Left ventricle myocardium inferior (tissue), 1 donor: ENCODE measurements around the gene C1QTNF12. TPM values are rescaled to one million over a fixed set of nuclear protein-coding genes. Genes with fewer than 3 reads are reported as not detected.

Experiments
- DNase-seq: peaks from one replicate; pipeline ENCODE4 v3.0.0-alpha.2; 2020
- H3K27ac ChIP-seq: fragments of 200-600 bp; replicated peaks from 2 replicates; pipeline ENCODE4 v1.8.0; 2021
- H3K27me3 ChIP-seq: fragments of 200-600 bp; 2 replicates; pipeline ENCODE4 v1.8.0; 2021; ENCODE audit warnings: low read depth
- H3K36me3 ChIP-seq: fragments of 200-600 bp; 2 replicates; pipeline ENCODE4 v1.8.0; 2021
- H3K4me1 ChIP-seq: fragments of 200-600 bp; 2 replicates; pipeline ENCODE4 v1.8.0; 2021
- H3K4me3 ChIP-seq: fragments of 200-600 bp; 2 replicates; pipeline ENCODE4 v1.8.0; 2021; ENCODE audit warnings: mild to moderate bottlenecking, moderate library complexity
- H3K9me3 ChIP-seq: fragments of 200-600 bp; replicated peaks from 2 replicates; pipeline ENCODE4 v1.8.0; 2021
- CTCF ChIP-seq: fragments of 200-600 bp; IDR thresholded peaks from 2 replicates; pipeline ENCODE4 v1.8.0; 2021; ENCODE audit warnings: antibody characterized with exemption, mild to moderate bottlenecking, borderline replicate concordance
- intact Hi-C: fragments of 100-400 bp; cut with micrococcal nuclease; formaldehyde crosslinking; loops from one replicate; pipeline ENCODE4 v1.11.0; 2022
- total RNA-seq: library from RNA; stranded (reverse); fragmentation: NEBNext Ultra II Directional; extraction: Animal tissue kit (Norgen Biotek cat#: 25700); gene quantifications from one replicate; pipeline ENCODE4 v1.2.1, GENCODE V29; 2021
- donor health status: DM: no; HTN: yes; CAD: no; lungs with severe emphysema.

Gene C1QTNF12
- total RNA-seq, 1 donor from 2014 or later = 0.55 TPM

- DNase-seq = peak; percentile 15
Measured at GRCh38 chr1:1213345-1214265, 32.9 kb downstream of the C1QTNF12 start, which contains the start of gene TNFRSF4. Gene TNFRSF4 (minus strand): TSS chr1:1214153. CDS start chr1:1214127, 26 bp downstream.

GRCh38 chr1:1212780-1213344 lies 33.7 kb downstream of the C1QTNF12 start:
- Histone ChIP-seq H3K4me1 (peaks cover 72% of the 10 kb centered on the region), H3K27ac (peak overlapping the region; percentile 80), H3K4me3 (peak overlapping the region; percentile 61), H3K9me3 (no peaks in the 10 kb centered on the region), H3K36me3 (peaks cover 17% of the 10 kb centered on the region), H3K27me3 (peaks cover 9% of the 10 kb centered on the region)
- intact Hi-C loops = no loop called here
- no peak for TF ChIP-seq CTCF
- peak; percentile 50 for DNase-seq

More at GRCh38 chr1:1213345-1214265, 32.9 kb downstream of the C1QTNF12 start, which contains the start of gene TNFRSF4:
- no peaks in the 10 kb centered on the region for H3K9me3 ChIP-seq
- H3K36me3 ChIP-seq = peaks cover 25% of the 10 kb centered on the region
- peaks cover 68% of the 10 kb centered on the region for H3K4me1 ChIP-seq
- no peak for TF ChIP-seq CTCF
- peak within 1 kb of the TSS; percentile 80 for H3K27ac ChIP-seq
- H3K27me3 ChIP-seq = peaks cover 1% of the 10 kb centered on the region
- intact Hi-C loops = no loop called here
- peak within 1 kb of the TSS; percentile 61 for H3K4me3 ChIP-seq

- Histone ChIP-seq H3K4me3 (peak overlapping the region; percentile 61), H3K36me3 (peaks cover 6% of the 10 kb centered on the region), H3K4me1 (peaks cover 64% of the 10 kb centered on the region), H3K27ac (peak overlapping the region; percentile 80), H3K27me3 (peaks cover 20% of the 10 kb centered on the region), H3K9me3 (no peaks in the 10 kb centered on the region)
- DNase-seq = peak; percentile 11
- TF ChIP-seq CTCF = no peak
- intact Hi-C loops = no loop called here
Measured at GRCh38 chr1:1211541-1212441, 34.7 kb downstream of the C1QTNF12 start.

GRCh38 chr1:1210726-1211540 lies 35.6 kb downstream of the C1QTNF12 start:
- Histone ChIP-seq H3K9me3 (no peaks in the 10 kb centered on the region), H3K4me1 (peaks cover 64% of the 10 kb centered on the region), H3K4me3 (no peak overlapping the region), H3K27ac (no peak overlapping the region), H3K36me3 (no peaks in the 10 kb centered on the region), H3K27me3 (peaks cover 28% of the 10 kb centered on the region)
- TF ChIP-seq CTCF = no peak
- peak; percentile 9 for DNase-seq
- intact Hi-C loops = no loop called here
